NB4 (cell line): ENCODE data around the gene DIAPH3.

Experiments used
- DNase-seq: peaks from one replicate; pipeline ENCODE4 v3.0.0; 2010; ENCODE audit warnings: low read depth
- H3K4me3 ChIP-seq: one replicate; pipeline ENCODE4 v1.5.1; 2011; ENCODE audit warnings: mild to moderate bottlenecking, low read depth, low read length, moderate library complexity
- MYC ChIP-seq: IDR thresholded peaks from 2 replicates; pipeline ENCODE4 v1.6.1; 2011; ENCODE audit warnings: low read depth, low read length
- POLR2A ChIP-seq: IDR thresholded peaks from 2 replicates; pipeline ENCODE4 v1.6.1; 2011; ENCODE audit warnings: mild to moderate bottlenecking; ENCODE audit not compliant: insufficient read length; ENCODE audit errors: extremely low read depth
- TF ChIP-seq, protein P1 (sequence below): IDR thresholded peaks from one replicate; pipeline ENCODE4 v1.5.1; 2012; ENCODE audit warnings: low read depth, low read length
- TF ChIP-seq, protein P2 (sequence below): IDR thresholded peaks from 2 replicates; pipeline ENCODE4 v1.6.1; 2011; ENCODE audit warnings: low read depth, low read length

The DIAPH3 gene

DNA sequence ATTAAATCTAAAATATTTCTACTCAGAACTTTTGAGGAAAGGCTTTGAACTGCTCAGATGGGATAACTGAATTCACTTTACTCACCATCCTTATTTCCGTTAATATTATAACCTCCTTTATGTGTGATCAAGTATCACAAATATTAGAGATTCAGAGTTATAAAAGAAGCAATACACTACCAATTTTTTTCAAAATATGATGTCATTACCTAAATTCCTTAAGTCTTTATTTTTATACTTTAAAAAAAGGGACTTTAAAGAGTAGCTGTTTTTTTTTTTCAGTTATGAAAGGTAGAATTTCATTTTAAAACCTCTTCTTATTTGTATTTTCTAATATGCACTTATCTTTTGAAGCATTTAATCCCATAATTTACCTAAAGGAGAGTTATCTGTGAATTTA, 239.5 kb downstream of the DIAPH3 start:
- TF ChIP-seq, protein P1, sequence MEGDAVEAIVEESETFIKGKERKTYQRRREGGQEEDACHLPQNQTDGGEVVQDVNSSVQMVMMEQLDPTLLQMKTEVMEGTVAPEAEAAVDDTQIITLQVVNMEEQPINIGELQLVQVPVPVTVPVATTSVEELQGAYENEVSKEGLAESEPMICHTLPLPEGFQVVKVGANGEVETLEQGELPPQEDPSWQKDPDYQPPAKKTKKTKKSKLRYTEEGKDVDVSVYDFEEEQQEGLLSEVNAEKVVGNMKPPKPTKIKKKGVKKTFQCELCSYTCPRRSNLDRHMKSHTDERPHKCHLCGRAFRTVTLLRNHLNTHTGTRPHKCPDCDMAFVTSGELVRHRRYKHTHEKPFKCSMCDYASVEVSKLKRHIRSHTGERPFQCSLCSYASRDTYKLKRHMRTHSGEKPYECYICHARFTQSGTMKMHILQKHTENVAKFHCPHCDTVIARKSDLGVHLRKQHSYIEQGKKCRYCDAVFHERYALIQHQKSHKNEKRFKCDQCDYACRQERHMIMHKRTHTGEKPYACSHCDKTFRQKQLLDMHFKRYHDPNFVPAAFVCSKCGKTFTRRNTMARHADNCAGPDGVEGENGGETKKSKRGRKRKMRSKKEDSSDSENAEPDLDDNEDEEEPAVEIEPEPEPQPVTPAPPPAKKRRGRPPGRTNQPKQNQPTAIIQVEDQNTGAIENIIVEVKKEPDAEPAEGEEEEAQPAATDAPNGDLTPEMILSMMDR = no peak
- TF ChIP-seq MYC (no peak), POLR2A (no peak)
- TF ChIP-seq, protein P2, sequence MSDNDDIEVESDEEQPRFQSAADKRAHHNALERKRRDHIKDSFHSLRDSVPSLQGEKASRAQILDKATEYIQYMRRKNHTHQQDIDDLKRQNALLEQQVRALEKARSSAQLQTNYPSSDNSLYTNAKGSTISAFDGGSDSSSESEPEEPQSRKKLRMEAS = no peak
- no peak overlapping the region for H3K4me3 ChIP-seq
- DNase-seq = no peak

DNA sequence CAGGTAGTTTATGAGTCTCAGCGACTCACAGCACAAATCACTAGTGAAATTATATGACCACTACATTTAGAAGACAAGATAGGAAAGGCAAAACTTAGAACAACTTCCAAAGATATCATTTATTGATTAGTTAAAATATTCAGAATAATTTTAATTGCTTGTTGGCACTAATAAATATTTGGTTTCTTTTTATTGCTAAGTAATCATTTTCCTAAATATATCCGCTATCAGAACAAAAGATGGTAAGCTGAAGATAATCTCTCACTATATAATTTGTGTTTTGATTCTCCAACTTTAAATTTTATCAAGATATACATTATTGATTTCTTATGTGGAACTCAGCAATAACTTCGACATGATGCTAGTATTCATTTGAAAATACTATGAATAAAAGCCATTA, 248.5 kb downstream of the DIAPH3 start:
- no peak for DNase-seq
- TF ChIP-seq, protein P2 = no peak
- TF ChIP-seq, protein P1 = no peak
- no peak for TF ChIP-seq MYC
- H3K4me3 ChIP-seq = no peak overlapping the region

DNA sequence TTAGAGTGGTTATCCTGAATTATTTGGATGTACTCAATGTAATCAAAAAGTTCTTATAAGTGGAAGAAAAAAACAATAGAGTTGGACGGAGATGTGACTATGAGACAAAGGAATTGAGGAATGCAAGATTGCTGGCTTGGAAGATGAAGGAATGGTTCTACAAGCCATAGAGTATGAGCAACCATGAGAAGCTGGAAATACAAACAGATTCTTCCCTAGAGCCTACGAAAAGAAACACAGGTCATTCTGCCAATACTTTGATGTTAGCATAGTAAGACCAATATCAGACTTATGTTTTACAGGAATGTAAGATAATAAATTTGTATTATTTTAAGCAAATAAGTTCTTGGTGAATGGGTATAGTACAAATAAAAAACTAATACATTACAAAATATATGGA, 249.2 kb downstream of the DIAPH3 start:
- TF ChIP-seq, protein P1 = no peak
- no peak for TF ChIP-seq POLR2A
- TF ChIP-seq MYC = no peak
- TF ChIP-seq, protein P2 = no peak
- H3K4me3 ChIP-seq = no peak overlapping the region
- no peak for DNase-seq

DNA sequence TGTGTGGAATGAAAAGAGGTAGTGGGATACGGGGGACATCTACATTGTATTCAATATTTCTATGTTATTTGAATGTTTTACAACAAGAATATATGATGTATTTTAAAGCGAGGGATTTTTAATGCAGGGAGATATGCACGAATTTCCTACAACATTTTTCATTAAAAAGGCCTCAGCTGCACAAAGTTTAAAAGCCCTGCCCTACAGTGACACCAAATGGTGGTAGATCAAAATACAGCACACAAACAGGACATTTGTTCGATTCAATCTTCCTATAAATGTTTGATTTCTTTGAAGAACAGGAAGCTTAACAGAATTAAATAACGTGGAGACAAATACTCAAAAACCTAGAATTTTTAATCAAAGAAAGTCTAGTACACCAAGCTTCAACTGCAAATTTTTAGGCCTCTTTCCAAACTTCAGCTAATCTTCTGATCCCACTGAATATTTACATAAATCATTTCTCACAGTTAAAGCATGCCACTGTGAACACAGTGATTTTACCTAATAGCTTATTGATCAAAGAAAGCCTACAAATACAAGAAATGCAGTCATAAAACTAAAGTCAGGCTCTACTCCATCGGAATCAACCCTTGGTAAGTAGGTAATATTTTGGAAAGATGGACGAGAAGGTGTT, 257.2 kb downstream of the DIAPH3 start:
- TF ChIP-seq MYC (no peak), POLR2A (no peak)
- TF ChIP-seq, protein P2 = no peak
- TF ChIP-seq, protein P1 = peak; percentile 51
- peak; percentile 33 for DNase-seq
- H3K4me3 ChIP-seq = no peak overlapping the region

DNA sequence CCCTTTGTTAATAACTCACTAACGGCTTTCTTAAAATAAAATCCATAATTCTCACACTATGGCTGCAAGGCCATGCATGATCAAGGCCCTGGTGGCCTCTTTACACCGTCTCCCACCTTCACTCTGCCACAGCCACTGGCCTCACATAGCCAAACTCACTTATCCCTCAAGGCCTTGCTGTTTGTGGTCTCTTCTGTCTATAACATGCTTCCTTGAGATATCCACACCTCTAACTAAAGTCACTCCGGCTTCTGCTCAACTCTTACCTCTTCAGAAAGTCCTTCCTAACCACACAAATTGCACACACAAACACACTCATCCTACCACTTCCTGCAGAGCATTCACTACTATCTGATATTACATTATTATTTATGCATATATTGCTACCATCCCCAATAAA, 262.5 kb downstream of the DIAPH3 start:
- no peak for TF ChIP-seq MYC
- TF ChIP-seq POLR2A = no peak
- TF ChIP-seq, protein P2 = no peak
- TF ChIP-seq, protein P1 = no peak
- H3K4me3 ChIP-seq = no peak overlapping the region
- no peak for DNase-seq

DNA sequence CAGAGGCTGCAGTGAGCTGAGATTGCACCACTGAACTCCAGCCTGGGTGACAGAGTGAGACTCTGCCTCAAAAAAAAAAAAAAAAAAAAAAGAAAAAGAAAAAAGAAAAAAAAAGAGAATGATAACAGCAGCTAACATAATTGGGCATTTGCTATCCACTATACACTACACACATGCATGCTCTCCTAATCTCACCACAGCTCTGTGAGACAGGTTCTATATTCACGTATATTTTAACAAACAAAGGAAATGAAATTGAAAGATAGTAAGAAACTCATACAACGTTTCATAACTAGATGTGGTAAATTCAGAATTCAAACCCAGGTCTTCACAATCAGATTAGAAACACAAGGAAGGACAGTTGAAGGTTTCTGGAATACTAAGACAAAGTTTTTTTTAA, 265.7 kb downstream of the DIAPH3 start:
- TF ChIP-seq MYC = no peak
- TF ChIP-seq, protein P2 = no peak
- TF ChIP-seq, protein P1 = no peak
- TF ChIP-seq POLR2A = no peak
- no peak overlapping the region for H3K4me3 ChIP-seq
- DNase-seq = no peak
